Epithelial cell of esophagus (primary cell): ENCODE results near the gene TOR2A.

Experiments
- DNase-seq: peaks from one replicate; pipeline ENCODE4 v3.0.0; 2010; ENCODE audit warnings: low read depth
- H3K4me3 ChIP-seq: 2 replicates; pipeline ENCODE4 v1.5.1; 2011; ENCODE audit warnings: mild to moderate bottlenecking, low read length, control low read depth
- CTCF ChIP-seq: IDR thresholded peaks from 2 replicates; pipeline ENCODE4 v1.5.1; 2011; ENCODE audit warnings: low read depth, mild to moderate bottlenecking, low read length, control low read depth, inconsistent platforms; ENCODE audit not compliant: insufficient read depth; ENCODE audit errors: missing control alignments

The TOR2A gene

GRCh38 chr9:127778280-127779135 lies 43.4 kb upstream of the TOR2A start, which contains the start of gene SH2D3C:
Gene SH2D3C (minus strand): TSS chr9:127778666. CDS start chr9:127778627, 39 bp downstream.
- no peak for TF ChIP-seq CTCF
- H3K4me3 ChIP-seq = no peak within 1 kb of the TSS
- DNase-seq = no peak

GRCh38 chr9:127777368-127777980 lies 42.4 kb upstream of the TOR2A start:
- DNase-seq = no peak
- no peak for TF ChIP-seq CTCF
- no peak overlapping the region for H3K4me3 ChIP-seq

GRCh38 chr9:127776924-127777289 lies 41.8 kb upstream of the TOR2A start:
- H3K4me3 ChIP-seq = no peak overlapping the region
- no peak for DNase-seq
- TF ChIP-seq CTCF = no peak

- no peak for DNase-seq
- TF ChIP-seq CTCF = no peak
- no peak overlapping the region for H3K4me3 ChIP-seq
These were observed 41.3 kb upstream of the TOR2A start for GRCh38 chr9:127776195-127776923.

GRCh38 chr9:127773981-127774380 lies 38.9 kb upstream of the TOR2A start:
- H3K4me3 ChIP-seq = no peak overlapping the region
- no peak for DNase-seq
- no peak for TF ChIP-seq CTCF

- no peak for TF ChIP-seq CTCF
- DNase-seq = peak; percentile 18
These were observed 38.2 kb upstream of the TOR2A start for GRCh38 chr9:127773272-127773671.

More at GRCh38 chr9:127773272-127773671, 38.2 kb upstream of the TOR2A start:
- no peak overlapping the region for H3K4me3 ChIP-seq
